Placental pericyte (primary cell): ENCODE results near the gene ATP1A2. TPM values are rescaled to one million over a fixed set of nuclear protein-coding genes. Genes with fewer than 3 reads are reported as not detected.

Experiments used
- total RNA-seq: library from RNA; depleted of rRNA; stranded (reverse); fragments of >200 nt; gene quantifications from 2 replicates; pipeline ENCODE4 v1.2.3, GENCODE V29; 2012

The ATP1A2 gene
- under 0.01 TPM in 1 of 2 replicates, not detected in the other for total RNA-seq

DNA sequence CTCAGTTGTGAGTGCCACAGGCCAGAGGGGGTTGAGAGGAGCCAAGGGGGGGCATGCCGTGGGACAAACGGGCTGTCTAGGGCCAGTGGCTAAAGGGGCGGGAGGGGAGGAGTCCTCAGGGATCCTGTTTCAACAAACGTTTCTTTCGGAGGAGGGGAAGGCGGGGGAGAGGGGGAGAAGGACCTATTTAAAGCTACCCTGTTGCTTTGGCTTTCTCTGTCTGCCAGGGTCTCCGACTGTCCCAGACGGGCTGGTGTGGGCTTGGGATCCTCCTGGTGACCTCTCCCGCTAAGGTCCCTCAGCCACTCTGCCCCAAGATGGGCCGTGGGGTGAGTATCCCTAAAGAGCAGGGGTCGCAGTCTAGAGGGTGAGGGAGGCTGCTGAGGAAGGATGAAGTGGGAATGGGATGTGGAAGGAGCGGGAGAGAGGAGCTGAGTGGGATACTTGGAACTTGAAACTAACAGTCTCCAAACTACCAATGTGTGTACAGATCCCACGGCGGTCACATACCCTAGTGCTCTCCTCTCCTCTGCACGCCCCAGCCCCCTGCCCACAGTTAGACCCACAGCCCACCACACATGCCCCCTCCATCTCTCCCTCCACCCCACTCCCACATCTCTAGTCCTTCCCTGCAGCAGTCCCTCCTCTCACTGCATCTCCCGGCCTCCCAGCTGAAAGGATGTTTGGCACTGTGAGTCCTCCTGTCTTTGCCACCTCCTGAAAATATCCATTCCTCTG is at the start of gene ATP1A2:
TSS of gene ATP1A2 (plus strand) at position 215 of the 738 bp plus-strand sequence. CDS start at position 318, 103 bp downstream.

DNA sequence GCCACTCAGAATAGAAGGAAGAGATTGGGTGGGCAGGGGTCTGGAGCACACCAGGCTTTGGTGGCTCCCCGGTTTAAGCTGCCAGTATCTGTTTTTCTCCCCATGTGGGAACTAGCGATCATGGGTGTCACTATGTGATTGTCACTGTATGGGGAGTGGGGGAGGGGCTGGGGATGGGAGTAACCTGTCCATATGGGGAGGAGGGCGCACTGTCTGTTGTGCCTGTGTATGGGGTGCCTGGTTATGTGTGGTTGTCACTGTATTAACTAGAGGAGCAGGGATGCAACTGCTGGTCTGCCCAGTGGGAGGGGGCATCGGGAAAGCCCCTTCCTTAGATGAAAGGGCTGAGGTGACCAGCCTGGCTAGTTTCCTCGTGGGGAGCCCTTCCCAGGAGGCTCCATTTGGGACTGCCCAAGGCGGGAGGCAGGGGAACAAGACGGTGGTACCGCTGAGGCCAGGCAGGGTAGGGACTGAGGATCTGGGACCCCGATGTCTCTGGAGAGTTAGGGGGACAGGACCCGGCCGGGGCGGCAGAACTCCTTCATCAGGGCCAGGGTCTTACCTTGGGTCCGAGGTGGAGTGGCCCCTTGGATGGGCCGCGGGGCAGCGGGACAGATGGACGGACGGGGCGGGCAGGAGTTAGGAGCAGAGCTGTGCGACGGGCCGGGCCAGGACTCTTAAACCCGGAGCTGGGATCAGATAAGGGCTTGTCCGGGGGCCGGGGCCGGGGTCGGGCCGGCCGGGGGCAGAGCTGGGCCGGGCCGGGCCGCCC is 45.9 kb upstream of the ATP1A2 start, which contains the start of gene KCNJ10:
TSS of gene KCNJ10 (minus strand) at position 701 of the 772 bp plus-strand sequence. CDS start 27,628 bp downstream, outside the sequence.

DNA sequence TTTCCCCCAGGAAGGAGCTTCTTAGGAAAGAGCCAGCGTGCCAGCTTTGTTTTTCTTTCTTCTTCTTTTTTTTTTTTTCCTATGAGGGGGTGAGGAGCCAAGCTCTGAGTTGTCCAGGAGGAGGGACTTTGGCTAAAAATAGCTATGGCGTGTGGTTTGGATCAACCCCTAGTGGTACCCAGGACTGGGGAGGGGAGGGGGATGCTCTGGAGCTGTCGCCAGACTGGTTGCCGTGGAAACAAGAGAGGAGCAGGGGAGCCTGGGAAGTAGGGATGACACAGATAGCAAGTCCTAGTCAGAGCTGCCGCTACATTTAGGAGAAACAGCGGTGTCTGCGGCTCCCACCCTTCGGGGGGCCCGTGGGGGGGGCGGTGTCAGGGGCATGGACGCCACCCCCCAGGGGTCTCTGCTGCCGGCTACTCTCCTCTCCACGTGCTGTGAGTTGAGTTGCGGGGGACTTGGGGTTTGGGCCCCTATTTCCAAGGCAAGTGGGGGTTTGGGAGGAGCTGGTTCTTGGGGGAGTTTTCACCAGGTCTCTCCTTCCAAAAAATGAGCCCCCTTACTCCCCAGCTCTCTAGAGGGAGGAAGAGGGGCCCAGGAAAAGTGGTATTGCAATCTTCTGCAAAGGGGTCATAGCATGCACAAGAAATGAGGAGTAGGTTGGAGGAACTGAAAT is 34.2 kb upstream of the ATP1A2 start, which contains the start of gene KCNJ9:
TSS of gene KCNJ9 (plus strand) at position 278 of the 676 bp plus-strand sequence. CDS start 2,493 bp downstream, outside the sequence.

DNA sequence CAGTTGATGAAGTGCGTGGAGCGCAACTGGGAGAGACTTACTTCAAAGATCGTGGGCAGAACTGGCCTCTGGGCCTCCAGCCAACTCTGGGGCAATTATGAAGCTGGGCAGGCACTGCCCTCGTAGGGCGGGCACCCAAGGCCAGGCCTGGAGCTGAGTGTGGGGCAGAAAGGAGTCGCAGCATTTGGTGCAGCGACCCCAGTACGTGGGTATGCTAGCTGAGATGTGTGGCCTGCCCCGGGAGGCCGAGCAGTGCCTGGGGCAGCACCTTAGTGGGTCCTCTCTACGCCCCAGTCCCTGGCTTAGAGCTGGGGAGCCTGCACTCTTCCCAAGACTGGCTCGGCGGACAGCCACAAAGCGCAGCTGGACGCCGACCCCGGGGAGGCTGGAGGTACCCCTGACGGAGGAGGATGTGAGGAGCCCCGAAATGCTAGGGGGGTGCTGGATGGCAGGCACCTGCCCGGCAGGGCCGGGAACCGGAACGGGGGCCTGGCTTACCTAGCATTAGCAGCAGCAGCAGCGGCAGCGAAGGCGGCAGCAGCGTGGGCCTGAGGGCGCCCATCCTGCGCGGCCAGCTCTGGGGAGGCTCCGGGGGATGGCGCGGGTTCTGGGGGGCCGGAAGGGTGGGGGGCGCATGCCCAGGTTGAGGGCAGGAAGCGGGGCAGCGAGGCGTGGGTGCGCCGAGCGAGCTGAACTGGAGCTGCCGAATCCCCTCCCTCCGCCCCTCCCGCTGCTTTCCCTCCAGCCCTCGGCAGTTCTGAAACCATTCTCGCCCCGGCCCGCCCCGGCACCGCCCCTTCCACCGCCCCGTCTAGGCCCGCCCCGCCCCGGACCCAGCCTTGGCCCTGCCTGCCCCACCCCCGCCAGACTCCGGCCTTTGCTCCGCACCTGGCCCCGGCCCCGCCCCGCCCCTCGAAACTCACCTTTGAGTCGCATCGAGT is 17.4 kb upstream of the ATP1A2 start, which contains the start of gene IGSF8:
TSS of gene IGSF8 (minus strand) at position 709 of the 941 bp plus-strand sequence. CDS start at position 562, 147 bp downstream.

DNA sequence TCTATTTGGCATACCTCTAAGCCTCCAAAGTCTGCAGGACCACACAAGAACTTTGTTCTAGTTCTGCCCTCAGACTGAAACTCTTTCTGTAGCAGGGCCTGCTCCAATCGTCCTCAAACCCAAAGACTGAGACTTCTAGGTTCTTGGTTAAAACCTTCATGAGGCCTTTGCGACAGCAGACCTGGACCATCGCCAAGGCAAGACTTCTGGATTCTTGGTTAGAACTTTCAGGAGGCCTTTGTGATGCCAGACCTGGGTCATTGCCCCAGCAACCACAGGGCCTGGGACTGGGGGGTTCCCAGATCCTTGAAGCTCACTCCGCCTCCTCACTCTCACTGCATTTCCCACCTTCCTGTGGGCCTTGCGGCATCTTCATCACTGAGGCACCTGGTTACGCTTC is 35.7 kb downstream of the ATP1A2 start, which contains the start of gene ATP1A4:
TSS of gene ATP1A4 (plus strand) at position 301 of the 400 bp plus-strand sequence. CDS start 438 bp downstream, outside the sequence.

DNA sequence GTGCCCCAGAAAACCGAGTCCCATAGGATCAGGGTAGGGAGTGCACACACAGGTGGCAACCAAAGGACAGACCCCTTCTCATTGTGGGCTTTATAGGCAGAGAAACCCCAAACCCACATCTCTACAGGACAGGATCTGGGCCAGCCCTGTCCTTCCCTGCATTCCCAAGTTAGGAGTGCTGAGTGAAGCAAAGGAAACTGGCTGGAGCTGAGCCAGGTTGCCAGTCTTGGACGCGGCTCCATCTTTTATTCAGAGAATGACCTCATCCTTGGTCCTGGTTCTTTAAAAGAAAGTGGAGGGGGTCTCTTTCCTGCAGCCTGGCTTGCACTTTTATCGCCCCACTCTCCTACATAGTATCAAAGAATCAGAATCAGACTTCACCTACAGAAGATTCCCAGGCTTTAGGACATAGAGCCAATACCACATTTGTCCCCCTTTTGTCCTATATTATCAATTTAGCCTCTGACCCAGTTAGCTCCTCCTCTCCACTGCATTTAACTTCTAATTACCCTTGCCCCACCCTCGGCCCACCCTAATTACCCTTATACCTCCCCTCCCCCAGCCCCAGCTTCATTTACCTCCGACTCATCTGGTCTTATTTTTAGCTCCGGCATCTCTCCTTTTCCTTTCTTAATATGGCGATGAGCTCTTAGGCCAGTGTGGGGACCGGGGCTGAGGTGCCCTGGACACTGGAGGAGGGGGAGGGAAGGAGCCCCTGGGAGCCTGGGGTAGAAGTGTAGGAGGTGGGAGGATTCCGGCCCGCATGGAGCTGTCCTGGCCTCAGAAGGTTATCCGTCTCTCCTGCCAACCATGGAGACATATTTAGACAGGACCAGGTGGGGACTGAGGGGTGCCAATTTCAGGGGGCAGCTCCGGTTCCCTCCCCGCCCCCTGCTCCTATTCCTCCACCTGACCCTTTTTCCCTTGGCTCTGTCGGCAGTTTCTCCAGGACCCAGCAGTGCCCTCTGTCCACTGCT is 74.4 kb downstream of the ATP1A2 start, which contains the start of gene CASQ1:
TSS of gene CASQ1 (plus strand) at position 927 of the 977 bp plus-strand sequence. CDS start 177 bp downstream, outside the sequence.

Other genes starting within 250 kb of the ATP1A2 start
- gene CFAP45, start 215.6 kb upstream of the ATP1A2 start, total RNA-seq, result 0.44 and 1.3 TPM in 2 replicates
- gene TAGLN2, start 190.3 kb upstream of the ATP1A2 start, total RNA-seq, result 228 and 615 TPM in 2 replicates
- gene IGSF9, start 170.1 kb upstream of the ATP1A2 start, total RNA-seq, result not detected in 2 replicates
- gene SLAMF9, start 161.5 kb upstream of the ATP1A2 start, total RNA-seq, result not detected in 2 replicates
- gene PIGM, start 83.8 kb upstream of the ATP1A2 start, total RNA-seq, result 3.7 and 7.2 TPM in 2 replicates
- gene KCNJ10, start 45.6 kb upstream of the ATP1A2 start, total RNA-seq, result not detected in 2 replicates
- gene KCNJ9, start 34.2 kb upstream of the ATP1A2 start, total RNA-seq, result not detected in 2 replicates
- 18.6 and 24.9 TPM in 2 replicates for gene IGSF8, start 17.1 kb upstream of the ATP1A2 start, total RNA-seq
- not detected in 2 replicates for gene ATP1A4, start 35.8 kb downstream of the ATP1A2 start, total RNA-seq
- gene CASQ1, start 74.8 kb downstream of the ATP1A2 start, total RNA-seq, result 0.14 TPM in 1 of 2 replicates, not detected in the other
- 133 and 148 TPM in 2 replicates for gene PEA15, start 89.6 kb downstream of the ATP1A2 start, total RNA-seq
- 76.8 and 76.9 TPM in 2 replicates for gene DCAF8, start 146.8 kb downstream of the ATP1A2 start, total RNA-seq
- 24.9 and 48.8 TPM in 2 replicates for gene PEX19, start 169.4 kb downstream of the ATP1A2 start, total RNA-seq
- 332 and 481 TPM in 2 replicates for gene COPA, start 227.5 kb downstream of the ATP1A2 start, total RNA-seq
- 99.5 and 153 TPM in 2 replicates for gene NCSTN, start 227.6 kb downstream of the ATP1A2 start, total RNA-seq